GM18868 (cell line): ENCODE data around the gene ADARB2.
"Not testable (repeated sequence)": the region's sequence is repeated elsewhere in the genome, so short reads cannot be mapped to it uniquely, and the experiment has no call there.

ENCODE experiments used
- ATAC-seq: cut with Tn5 transposase; IDR thresholded peaks from one replicate; pipeline ENCODE4 v1.9.1; 2021; ENCODE audit warnings: mild to moderate bottlenecking, moderate library complexity; ENCODE audit not compliant: unreplicated experiment

ADARB2 gene

DNA sequence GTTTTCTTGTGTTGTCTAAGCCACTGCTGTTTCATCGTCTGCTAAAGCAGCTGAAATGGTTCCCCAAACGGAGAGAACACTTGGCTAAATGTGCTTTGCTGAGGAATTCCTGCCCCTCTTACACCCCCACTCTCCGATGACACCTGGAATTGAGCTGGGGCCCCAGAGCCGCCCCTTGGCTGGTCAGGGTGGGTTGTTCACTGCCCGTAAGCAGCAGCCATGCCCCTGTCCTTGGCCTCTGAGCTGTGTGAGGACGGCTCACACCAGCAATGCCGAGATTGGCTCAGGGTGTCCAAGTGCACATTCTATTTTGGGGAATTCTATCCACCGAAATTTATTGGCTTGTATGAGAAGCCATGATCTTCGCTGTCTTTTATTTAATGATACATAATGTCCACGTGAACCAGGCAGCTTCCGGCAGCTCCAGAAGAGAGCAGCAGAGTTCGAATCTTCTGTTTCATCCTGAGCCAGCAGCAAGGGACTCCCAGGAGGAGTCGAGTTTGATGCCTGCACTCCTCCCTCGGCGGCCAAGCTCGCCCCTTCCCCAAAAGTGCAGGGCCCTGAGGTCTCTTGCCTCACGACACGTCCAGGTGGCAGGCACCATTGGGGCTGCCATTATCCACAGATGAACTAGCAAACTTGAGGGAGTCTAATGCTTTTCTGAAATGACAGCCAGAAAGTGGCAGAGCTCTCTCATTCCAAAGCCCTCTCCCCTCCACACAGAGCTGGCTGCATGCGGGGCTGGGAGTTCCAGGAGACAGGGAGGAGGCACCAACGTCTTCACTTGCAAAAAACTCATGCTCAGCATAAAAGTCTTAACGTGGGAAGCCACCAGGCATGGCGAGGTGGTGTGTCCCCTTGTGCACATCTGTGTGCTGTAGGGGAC, 567.1 kb downstream of the ADARB2 start:
- no peak for ATAC-seq

GRCh38 chr10:1169186-1169885, 568.0 kb downstream of the ADARB2 start:
- no peak for ATAC-seq

GRCh38 chr10:1168763-1169162, 568.6 kb downstream of the ADARB2 start:
- no peak for ATAC-seq

DNA sequence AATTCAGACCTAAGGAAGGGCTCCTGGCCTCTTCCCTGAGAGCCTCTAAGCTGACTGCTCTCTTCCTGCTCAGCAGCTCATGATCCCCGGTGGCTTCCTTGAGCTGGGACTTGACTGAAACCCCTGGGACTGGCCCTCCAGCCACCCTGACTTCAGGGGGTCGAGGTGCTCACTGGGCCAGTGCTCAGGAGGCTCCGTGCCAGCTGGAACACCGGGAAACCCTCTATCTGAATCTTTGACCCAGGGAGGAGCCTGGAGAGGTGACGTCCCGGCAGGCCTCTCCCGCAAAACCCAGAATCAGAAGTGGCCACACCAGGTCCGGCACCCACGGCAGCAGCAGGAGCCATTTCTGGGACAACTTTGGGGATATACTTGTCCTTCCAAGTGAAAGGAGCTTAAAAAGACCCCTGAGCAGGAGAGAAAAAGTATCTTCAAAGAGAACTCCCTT, 570.5 kb downstream of the ADARB2 start:
- ATAC-seq = no peak

DNA sequence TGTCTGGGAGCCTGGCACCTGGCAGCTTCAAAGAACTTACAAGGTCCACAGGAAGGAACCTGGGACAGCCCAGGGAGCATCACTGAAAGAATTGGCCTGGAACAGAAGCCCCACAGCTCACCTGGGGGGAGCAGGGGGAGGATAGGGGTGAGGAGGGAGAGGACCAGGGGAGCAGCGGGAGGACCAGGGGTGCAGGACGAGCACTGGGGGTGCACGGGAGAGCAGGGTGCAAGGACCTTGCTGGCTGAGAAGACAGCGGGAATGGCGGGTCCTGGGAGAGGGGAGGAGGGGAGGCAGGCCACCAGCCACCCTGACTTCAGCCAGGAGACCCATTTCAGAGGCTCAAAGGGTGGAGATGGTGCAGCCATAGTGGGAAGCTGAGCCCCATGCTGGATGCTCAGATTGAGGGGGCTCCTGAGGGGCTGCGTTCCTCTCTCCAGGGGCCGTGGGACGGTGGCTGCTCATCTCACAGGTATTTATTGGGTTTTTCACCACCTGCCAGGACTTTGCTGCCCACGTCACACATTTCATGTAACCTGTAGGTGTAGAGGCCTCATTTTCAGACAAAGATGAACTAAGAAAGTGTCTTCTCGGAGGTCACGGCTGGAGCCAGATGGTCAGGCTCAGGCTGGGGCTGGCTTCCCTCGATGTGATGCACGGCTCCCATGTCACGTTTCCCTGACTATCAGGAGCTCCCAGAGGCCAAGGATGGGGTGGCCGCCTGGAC, 571.1 kb downstream of the ADARB2 start:
- ATAC-seq = no peak

DNA sequence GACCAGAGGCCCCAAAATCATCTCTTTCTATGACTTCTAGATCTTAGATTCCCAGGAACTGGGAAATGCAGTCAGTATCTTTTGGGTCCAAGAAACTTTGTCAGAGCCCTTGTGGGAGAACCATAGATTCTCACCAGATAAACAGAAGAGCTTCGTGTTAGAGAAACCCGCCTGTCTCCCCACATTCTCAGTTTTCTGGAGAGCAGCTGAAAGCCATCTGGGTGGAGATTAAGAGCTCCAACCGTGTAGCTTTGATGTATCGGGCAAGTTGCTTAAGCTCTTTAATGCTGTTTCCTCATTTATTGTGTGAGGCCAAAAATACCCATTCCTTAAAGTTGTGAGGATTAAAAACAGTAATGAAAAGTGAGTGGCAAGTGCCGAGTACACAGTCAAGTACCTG, 573.5 kb downstream of the ADARB2 start:
- ATAC-seq = no peak

DNA sequence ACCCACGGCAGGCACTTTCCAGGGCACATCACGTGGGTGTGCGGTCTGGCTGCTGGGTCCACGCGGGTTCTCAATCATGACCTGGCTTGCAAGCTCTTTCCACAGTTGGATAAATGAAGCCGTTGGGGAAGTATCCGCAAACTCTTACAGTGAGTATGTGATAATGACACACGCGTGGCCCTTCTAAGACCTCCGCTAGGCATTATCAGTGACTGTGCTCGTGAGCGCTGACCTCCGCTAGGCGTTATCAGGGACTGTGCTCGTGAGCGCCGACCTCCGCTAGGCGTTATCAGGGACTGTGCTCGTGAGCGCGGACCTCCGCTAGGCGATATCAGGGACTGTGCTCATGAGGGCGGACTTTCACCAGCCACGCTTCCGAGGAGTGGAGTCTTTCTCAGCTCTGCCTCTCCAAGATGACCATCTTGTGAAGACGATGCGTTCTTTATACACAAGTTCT, 574.1 kb downstream of the ADARB2 start:
- no peak for ATAC-seq

- no peak for ATAC-seq
Measured at GRCh38 chr10:1162481-1163203, 574.7 kb downstream of the ADARB2 start.

DNA sequence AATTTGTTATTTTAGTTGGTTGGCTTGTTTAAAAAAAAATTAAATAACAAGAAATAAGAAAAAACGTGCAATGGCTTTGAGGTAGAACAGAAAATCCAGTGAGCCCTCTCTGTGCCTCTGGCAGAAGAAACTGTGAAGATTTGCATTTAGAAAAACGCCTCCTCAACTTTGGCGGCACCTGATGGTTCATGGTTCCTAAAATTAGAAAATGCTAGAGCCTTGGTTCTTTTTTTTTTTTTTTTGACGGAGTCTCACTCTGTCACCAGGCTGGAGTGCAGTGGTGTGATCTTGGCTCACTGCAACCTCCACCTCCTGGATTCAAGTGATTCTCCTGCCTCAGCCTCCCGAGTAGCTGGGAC, 576.0 kb downstream of the ADARB2 start:
- not testable (repeated sequence) for ATAC-seq

DNA sequence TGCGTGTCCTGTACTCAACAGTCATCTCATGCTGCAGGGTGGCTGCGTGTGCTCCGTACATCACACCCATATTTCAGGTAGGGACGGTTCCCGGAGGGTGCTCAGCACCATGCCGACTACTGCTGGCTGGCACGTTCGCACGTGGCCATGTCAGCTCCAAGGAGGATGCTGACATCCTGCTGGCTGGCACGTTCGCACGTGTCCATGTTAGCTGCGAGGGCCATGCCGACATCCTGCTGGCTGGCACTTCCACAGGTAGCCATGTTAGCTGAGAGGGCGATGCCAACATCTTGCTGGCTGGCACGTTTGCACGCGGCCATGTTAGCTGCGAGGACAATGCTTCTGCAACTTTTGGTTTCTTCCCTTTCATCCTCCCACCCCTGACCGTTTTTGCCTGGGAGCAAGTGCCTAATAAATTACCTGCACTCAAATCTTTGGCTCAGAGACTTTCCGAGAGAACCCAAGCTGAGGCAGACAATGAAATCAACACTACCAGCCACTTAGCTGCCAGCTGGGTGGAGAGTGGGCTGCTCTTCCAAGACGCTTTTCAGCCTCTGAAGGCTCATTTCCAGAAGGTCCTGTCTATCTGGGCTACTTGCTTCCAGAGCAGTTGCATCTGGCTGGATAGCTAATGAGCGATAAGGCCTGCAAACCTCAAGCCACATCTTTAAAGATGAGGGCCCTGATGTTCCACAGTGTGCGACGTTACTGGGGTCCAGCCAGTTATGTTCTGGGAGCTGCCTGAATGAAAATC, 576.6 kb downstream of the ADARB2 start:
- ATAC-seq = no peak

DNA sequence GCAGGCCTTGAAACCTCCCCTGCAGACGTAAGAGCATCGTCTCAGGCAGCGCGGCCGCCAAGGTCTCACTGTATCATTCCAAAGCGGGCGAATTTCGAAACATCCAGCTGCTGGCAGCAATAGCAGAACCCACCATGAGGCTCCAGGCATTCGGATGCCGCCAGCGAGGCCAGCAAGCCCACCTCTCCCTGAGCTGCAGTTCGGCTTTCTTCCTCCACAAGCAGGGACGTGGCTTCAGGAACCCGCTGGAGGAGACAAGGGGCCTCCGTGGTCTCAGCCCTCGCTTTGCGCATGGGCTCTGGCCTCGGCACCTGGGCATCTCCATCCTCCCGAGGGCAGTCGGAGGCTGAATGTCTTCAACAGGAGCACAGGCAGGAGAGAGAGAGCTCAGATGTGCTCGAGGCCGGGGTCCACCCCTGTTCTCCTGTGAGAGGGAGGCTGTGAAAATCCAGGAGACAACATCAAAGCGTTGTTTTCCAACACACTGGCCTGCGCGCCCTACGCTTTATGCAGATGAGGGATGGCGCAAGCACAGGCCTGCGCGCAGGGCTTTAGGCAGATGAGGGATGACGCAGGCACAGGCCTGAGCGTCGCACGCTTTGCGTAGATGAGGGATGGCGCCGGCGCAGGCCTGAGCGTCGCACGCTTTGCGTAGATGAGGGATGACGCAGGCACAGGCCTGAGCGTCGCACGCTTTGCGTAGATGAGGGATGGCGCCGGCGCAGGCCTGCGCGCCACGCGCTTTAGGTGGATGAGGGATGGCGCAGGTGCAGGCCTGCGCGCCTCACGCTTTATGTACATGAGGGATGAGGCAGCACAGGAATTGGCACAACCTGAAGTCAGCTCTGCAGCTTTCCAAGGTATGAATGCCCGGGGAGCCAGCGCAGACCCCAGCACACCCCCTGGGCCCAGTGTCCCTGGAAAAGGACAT, 577.9 kb downstream of the ADARB2 start:
- no peak for ATAC-seq

- ATAC-seq = not testable (repeated sequence)
Measured at GRCh38 chr10:1158536-1158935, 578.8 kb downstream of the ADARB2 start.

GRCh38 chr10:1158066-1158465, 579.3 kb downstream of the ADARB2 start:
- ATAC-seq = no peak

DNA sequence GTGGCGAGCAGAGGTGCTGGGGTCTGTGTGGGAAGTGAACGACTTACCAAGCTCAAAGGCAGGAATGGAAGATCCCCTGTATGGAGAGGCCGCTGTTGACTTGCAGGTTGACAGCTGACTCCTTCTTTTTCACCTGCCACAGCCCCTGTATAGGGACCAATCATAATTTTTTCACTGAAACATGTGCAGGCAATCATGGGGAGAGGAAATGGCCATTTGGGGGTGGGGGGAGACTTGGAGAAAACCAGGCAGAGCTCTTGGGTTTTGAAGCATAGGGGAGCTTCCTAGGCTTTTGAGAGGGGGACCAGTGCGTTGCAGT, 579.8 kb downstream of the ADARB2 start:
- no peak for ATAC-seq

DNA sequence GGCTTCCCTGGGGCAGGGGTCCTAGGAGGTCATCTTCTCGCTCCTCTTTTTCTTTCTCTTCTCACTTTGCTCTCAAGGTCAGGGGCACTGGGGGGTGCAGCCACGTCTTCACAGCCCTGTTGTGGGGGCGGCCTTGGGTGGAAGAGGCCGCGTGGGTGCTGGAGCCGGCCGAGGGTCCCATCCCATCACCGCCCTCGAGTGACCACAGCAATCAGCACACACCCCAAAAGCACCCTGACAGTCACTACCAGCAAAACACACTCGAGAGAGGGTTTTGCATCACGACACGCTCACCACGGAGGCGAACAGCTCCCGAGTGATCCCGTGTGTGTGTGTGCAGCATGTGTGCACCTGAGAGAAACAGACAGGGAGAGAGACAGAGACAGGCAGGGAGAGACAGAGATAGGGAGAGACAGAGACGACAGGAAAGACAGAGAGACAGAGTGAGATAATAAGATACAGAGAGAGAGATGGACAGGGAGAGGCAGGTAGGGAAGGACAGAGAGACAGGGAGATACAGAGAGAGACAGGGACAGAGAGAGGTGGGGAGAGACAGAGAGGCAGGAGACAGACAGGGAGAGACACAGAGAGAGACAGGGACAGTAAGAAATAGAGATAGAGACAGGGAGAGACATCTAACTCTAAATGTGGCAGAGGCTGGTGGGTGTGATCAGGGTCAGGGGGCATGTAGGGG, 580.3 kb downstream of the ADARB2 start:
- ATAC-seq = no peak

DNA sequence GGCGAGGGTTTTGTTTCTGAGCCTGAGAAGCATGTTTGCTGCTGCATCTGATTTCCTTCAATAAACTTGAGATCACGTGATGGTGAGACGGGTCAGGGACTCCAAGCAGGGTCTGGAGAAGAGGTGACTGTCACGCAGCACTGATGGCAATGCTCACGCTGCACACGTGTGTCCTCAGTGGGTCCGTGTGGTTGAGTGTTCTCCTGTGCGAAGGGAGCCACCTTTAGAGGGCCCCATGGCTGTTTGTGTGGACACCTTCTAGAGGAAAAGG, 580.8 kb downstream of the ADARB2 start:
- no peak for ATAC-seq

GRCh38 chr10:1155791-1156615, 581.3 kb downstream of the ADARB2 start:
- no peak for ATAC-seq
